HCT116 (cell line): ENCODE measurements around the gene ANO2. TPM values are rescaled to one million over a fixed set of nuclear protein-coding genes. Genes with fewer than 3 reads are reported as not detected.

Source experiments
- ATAC-seq: fragments of 200-7000 bp; cut with Tn5 transposase; 2 replicates; pipeline ENCODE4 v1.9.1; 2020; ENCODE audit warnings: mild to moderate bottlenecking, moderate library complexity
- BruUV-seq: library from RNA; stranded (reverse); fragments of 400-500 nt; replicated peaks from 2 replicates; lab custom pipeline; 2021; lab: Mats Ljungman, UMichigan
- CTCF ChIA-PET: fragments of 300-600 bp; sonication (Branson Sonifier 250); formaldehyde crosslinking; loops from one replicate; lab custom pipeline; 2021; ENCODE audit warnings: antibody characterized with exemption; lab: Charles Lee
- POLR2A ChIA-PET: fragments of 300-600, 350-600 bp; sonication (Branson Sonifier 250); formaldehyde crosslinking; loops from one replicate; lab custom pipeline; 2021; ENCODE audit warnings: antibody characterized with exemption; lab: Charles Lee
- RAD21 ChIA-PET, 2 experiments: fragments of 300-600 bp; sonication (Branson Sonifier 250); formaldehyde crosslinking; loops; one replicate each; lab custom pipeline; 2023; ENCODE audit warnings: low total read pairs in 2 of 2; ENCODE audit not compliant: uncharacterized antibody in 2 of 2, unreplicated experiment in 2 of 2, low non-redundant PET in 1 of 2; lab: Charles Lee
- DNase-seq: peaks from one replicate; pipeline ENCODE4 v3.0.0-alpha.2; 2010; ENCODE audit warnings: low read depth, low spot score
- H2AFZ ChIP-seq: fragments of 200-600 bp; shearing (Covaris generic), sonication (generic); 2 replicates; pipeline ENCODE4 v1.6.1; 2017; ENCODE audit warnings: low read depth, mixed run types, mixed read lengths, antibody characterized with exemption, low read length; ENCODE audit not compliant: poor library complexity, severe bottlenecking
- H3K27ac ChIP-seq: 2 replicates; pipeline ENCODE4 v1.5.1; 2012; ENCODE audit warnings: low read depth, low read length
- H3K27me3 ChIP-seq: fragments of 200-600 bp; sonication (generic); 2 replicates; pipeline ENCODE4 v1.6.1; 2016; ENCODE audit warnings: mixed run types, low read length, mixed read lengths; ENCODE audit not compliant: insufficient read depth
- H3K36me3 ChIP-seq, 2 experiments: fragments of 200-500 bp in 1 of 2; fragments of 200-600 bp in 1 of 2; sonication (Bioruptor generic) in 1 of 2; sonication (generic) in 1 of 2; 2 replicates each; pipeline versions ENCODE4 v1.5.1 to v1.6.1; 2014 to 2016; ENCODE audit warnings: low read length in 2 of 2, inconsistent platforms in 1 of 2, mixed read lengths in 1 of 2, mixed run types in 1 of 2; ENCODE audit not compliant: insufficient read depth in 2 of 2, control insufficient read depth in 1 of 2
- H3K4me1 ChIP-seq, 2 experiments: fragments of 200-600 bp in 1 of 2; sonication (generic) in 1 of 2; 2 replicates each; pipeline versions ENCODE4 v1.5.1 to v1.6.1; 2012 to 2017; ENCODE audit warnings: low read length in 2 of 2, inconsistent platforms in 1 of 2, mild to moderate bottlenecking in 1 of 2, mixed read lengths in 1 of 2, mixed run types in 1 of 2, moderate library complexity in 1 of 2; ENCODE audit not compliant: insufficient read depth in 2 of 2, control insufficient read depth in 1 of 2
- H3K4me2 ChIP-seq: fragments of 200-600 bp; sonication (generic); 2 replicates; pipeline ENCODE4 v1.6.1; 2017; ENCODE audit warnings: mixed run types, low read length, mixed read lengths
- H3K4me3 ChIP-seq, 2 experiments: fragments of 200-600 bp in 1 of 2; sonication (generic) in 1 of 2; replicated peaks in 1 of 2; 2 replicates each; pipeline ENCODE4 v1.5.1; 2011 to 2016; ENCODE audit warnings: low read length in 2 of 2, control low read depth in 1 of 2, low read depth in 1 of 2, mild to moderate bottlenecking in 1 of 2, mixed read lengths in 1 of 2, mixed run types in 1 of 2
- H3K79me2 ChIP-seq: fragments of 200-600 bp; sonication (generic); 2 replicates; pipeline ENCODE4 v1.6.1; 2017; ENCODE audit warnings: mild to moderate bottlenecking, mixed run types, low read length, moderate library complexity, mixed read lengths; ENCODE audit not compliant: insufficient read depth
- H3K9ac ChIP-seq: fragments of 200-600 bp; sonication (generic); 2 replicates; pipeline ENCODE4 v1.6.1; 2016; ENCODE audit warnings: low read length, mixed read lengths
- H3K9me2 ChIP-seq: fragments of 200-600 bp; sonication (generic), shearing (Covaris generic); 2 replicates; pipeline ENCODE4 v1.6.1; 2017; ENCODE audit warnings: mixed run types, mild to moderate bottlenecking, moderate library complexity; ENCODE audit not compliant: insufficient read depth
- H3K9me3 ChIP-seq, 2 experiments: fragments of 200-500 bp in 1 of 2; fragments of 200-600 bp in 1 of 2; sonication (Bioruptor generic) in 1 of 2; sonication (generic) in 1 of 2; 2 replicates each; pipeline ENCODE4 v1.6.1; 2014 to 2017; ENCODE audit warnings: low read length in 2 of 2, mixed read lengths in 2 of 2, inconsistent platforms in 1 of 2, low read depth in 1 of 2, mild to moderate bottlenecking in 1 of 2, mixed run types in 1 of 2, moderate library complexity in 1 of 2; ENCODE audit not compliant: control insufficient read depth in 1 of 2, insufficient read depth in 1 of 2
- H4K20me1 ChIP-seq: fragments of 200-600 bp; sonication (generic), shearing (Covaris generic); 2 replicates; pipeline ENCODE4 v1.6.1; 2017; ENCODE audit warnings: mixed run types, mild to moderate bottlenecking, moderate library complexity; ENCODE audit not compliant: insufficient read depth
- CBX3 ChIP-seq: IDR thresholded peaks from 2 replicates; pipeline ENCODE4 v1.6.1; 2012; ENCODE audit warnings: low read depth
- ELF1 ChIP-seq: IDR thresholded peaks from 2 replicates; pipeline ENCODE4 v1.6.1; 2012; ENCODE audit warnings: low read depth, borderline replicate concordance
- EZH2 ChIP-seq: fragments of 200-600 bp; sonication (generic); IDR thresholded peaks from 2 replicates; pipeline ENCODE4 v1.6.1; 2017; ENCODE audit warnings: antibody characterized with exemption, mixed run types
- EZH2phosphoT487 ChIP-seq: fragments of 200-600 bp; IDR thresholded peaks from 2 replicates; pipeline ENCODE4 v1.6.1; 2018; ENCODE audit warnings: antibody characterized with exemption, borderline replicate concordance
- FOSL1 ChIP-seq: IDR thresholded peaks from 2 replicates; pipeline ENCODE4 v1.6.1; 2012; ENCODE audit warnings: low read depth
- POLR2A ChIP-seq: IDR thresholded peaks from 2 replicates; pipeline ENCODE4 v1.7.0; 2011; ENCODE audit warnings: borderline replicate concordance; ENCODE audit not compliant: insufficient read depth, insufficient read length; ENCODE audit errors: extremely low read depth
- POLR2AphosphoS5 ChIP-seq: IDR thresholded peaks from 2 replicates; pipeline ENCODE4 v1.6.1; 2011; ENCODE audit warnings: mild to moderate bottlenecking, low read depth, low read length, moderate library complexity
- SIN3A ChIP-seq: IDR thresholded peaks from 2 replicates; pipeline ENCODE4 v1.6.1; 2012; ENCODE audit warnings: low read depth
- TCF7L2 ChIP-seq: IDR thresholded peaks from 2 replicates; pipeline ENCODE4 v1.7.0; 2011; ENCODE audit warnings: borderline replicate concordance, inconsistent platforms; ENCODE audit not compliant: insufficient read depth, insufficient read length; ENCODE audit errors: extremely low read depth
- ZFX ChIP-seq: fragments of 450-650 bp; IDR thresholded peaks from 2 replicates; pipeline ENCODE4 v1.6.1; 2017
- ZNF274 ChIP-seq: fragments of 200-500 bp; sonication (Bioruptor generic); IDR thresholded peaks from 2 replicates; pipeline ENCODE4 v1.6.1; 2014; ENCODE audit warnings: mild to moderate bottlenecking, low read depth, low read length, inconsistent platforms
- intact Hi-C: fragments of 100-400 bp; cut with micrococcal nuclease; formaldehyde crosslinking; loops from 2 replicates; pipeline ENCODE4 v1.10.0; 2022
- total RNA-seq: library from RNA; stranded (reverse); gene quantifications from one replicate; pipeline ENCODE4 v1.2.1, GENCODE V29; 2021; ENCODE audit not compliant: unreplicated experiment
- TF ChIP-seq, protein P1 (sequence below): IDR thresholded peaks from 2 replicates; pipeline ENCODE4 v1.6.1; 2012
- TF ChIP-seq, protein P2 (sequence below), 3 experiments: fragments of 200-600 bp in 1 of 3; sonication (generic) in 1 of 3; IDR thresholded peaks in 2 of 3; conservative IDR thresholded peaks in 1 of 3; 2 replicates each; pipeline ENCODE4 v1.5.1; 2012 to 2017; ENCODE audit warnings: low read depth in 2 of 3, low read length in 2 of 3, antibody characterized with exemption in 1 of 3, borderline replicate concordance in 1 of 3, control low read depth in 1 of 3, mild to moderate bottlenecking in 1 of 3, mixed read lengths in 1 of 3, mixed run types in 1 of 3, moderate library complexity in 1 of 3; ENCODE audit not compliant: insufficient read depth in 1 of 3

Gene ANO2
- total RNA-seq, 1 experiment from 2014 or later = not detected

DNA sequence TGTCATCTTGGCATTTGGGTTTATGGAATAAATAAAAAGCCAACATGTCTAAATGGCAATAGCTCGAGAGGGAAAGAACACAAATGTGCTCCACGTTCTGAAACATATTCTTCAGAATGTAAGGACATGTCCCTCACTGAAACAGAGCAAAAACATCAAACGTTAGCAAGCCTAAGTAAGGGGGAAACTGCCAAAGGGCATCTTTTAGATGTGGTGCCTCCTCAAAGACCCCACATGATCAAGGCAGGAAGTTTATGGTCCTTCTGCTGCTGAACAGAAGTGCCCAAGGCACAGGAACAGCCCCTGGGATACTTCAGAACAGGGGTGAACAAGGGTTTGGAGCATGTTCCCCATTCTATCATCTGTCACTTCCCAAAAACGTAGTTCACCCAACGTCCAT lies 227.0 kb downstream of the ANO2 start:
- ATAC-seq (no peak), DNase-seq (no peak)
- intact Hi-C loops = no loop called here
- Histone ChIP-seq H3K36me3 (no peaks in the 10 kb centered on the region), H3K9ac (no peak overlapping the region), H3K4me1 (no peaks in the 10 kb centered on the region), H3K9me2 (no peaks in the 10 kb centered on the region), H2AFZ (no peak overlapping the region), H3K4me2 (no peak overlapping the region), H3K27me3 (peaks cover 44% of the 10 kb centered on the region), H3K79me2 (no peaks in the 10 kb centered on the region), H4K20me1 (no peaks in the 10 kb centered on the region), H3K4me3 (no peak overlapping the region), H3K27ac (no peak overlapping the region), H3K9me3 (no peaks in the 10 kb centered on the region)
- CTCF ChIA-PET = no interaction called here
- no peak for TF ChIP-seq FOSL1
- TF ChIP-seq ZNF274 = no peak
- TF ChIP-seq TCF7L2 = no peak
- no peak for TF ChIP-seq EZH2phosphoT487
- no peak for TF ChIP-seq POLR2A
- no peak for TF ChIP-seq ELF1
- no peak for TF ChIP-seq CBX3
- no peak for TF ChIP-seq EZH2
- TF ChIP-seq SIN3A = no peak
- TF ChIP-seq, protein P1, sequence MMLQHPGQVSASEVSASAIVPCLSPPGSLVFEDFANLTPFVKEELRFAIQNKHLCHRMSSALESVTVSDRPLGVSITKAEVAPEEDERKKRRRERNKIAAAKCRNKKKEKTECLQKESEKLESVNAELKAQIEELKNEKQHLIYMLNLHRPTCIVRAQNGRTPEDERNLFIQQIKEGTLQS = no peak
- TF ChIP-seq, protein P2, sequence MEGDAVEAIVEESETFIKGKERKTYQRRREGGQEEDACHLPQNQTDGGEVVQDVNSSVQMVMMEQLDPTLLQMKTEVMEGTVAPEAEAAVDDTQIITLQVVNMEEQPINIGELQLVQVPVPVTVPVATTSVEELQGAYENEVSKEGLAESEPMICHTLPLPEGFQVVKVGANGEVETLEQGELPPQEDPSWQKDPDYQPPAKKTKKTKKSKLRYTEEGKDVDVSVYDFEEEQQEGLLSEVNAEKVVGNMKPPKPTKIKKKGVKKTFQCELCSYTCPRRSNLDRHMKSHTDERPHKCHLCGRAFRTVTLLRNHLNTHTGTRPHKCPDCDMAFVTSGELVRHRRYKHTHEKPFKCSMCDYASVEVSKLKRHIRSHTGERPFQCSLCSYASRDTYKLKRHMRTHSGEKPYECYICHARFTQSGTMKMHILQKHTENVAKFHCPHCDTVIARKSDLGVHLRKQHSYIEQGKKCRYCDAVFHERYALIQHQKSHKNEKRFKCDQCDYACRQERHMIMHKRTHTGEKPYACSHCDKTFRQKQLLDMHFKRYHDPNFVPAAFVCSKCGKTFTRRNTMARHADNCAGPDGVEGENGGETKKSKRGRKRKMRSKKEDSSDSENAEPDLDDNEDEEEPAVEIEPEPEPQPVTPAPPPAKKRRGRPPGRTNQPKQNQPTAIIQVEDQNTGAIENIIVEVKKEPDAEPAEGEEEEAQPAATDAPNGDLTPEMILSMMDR (IDR thresholded peaks at IDR 0.05 in 2 of 3, conservative IDR thresholded peaks at IDR 0.05 in 1 of 3; ENCODE audit: borderline replicate concordance in 1 of 3, insufficient read depth in 1 of 3, low read depth in 2 of 3, low read length in 2 of 3) = no peak
- TF ChIP-seq ZFX = no peak
- no peak for TF ChIP-seq POLR2AphosphoS5
- BruUV-seq = no TSS peak
- POLR2A ChIA-PET = no interaction called here
- RAD21 ChIA-PET = no interaction called here
